ENCODE results near the gene COPS7A.

- TF ChIP-seq, protein P1, sequence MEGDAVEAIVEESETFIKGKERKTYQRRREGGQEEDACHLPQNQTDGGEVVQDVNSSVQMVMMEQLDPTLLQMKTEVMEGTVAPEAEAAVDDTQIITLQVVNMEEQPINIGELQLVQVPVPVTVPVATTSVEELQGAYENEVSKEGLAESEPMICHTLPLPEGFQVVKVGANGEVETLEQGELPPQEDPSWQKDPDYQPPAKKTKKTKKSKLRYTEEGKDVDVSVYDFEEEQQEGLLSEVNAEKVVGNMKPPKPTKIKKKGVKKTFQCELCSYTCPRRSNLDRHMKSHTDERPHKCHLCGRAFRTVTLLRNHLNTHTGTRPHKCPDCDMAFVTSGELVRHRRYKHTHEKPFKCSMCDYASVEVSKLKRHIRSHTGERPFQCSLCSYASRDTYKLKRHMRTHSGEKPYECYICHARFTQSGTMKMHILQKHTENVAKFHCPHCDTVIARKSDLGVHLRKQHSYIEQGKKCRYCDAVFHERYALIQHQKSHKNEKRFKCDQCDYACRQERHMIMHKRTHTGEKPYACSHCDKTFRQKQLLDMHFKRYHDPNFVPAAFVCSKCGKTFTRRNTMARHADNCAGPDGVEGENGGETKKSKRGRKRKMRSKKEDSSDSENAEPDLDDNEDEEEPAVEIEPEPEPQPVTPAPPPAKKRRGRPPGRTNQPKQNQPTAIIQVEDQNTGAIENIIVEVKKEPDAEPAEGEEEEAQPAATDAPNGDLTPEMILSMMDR (IDR thresholded peaks at IDR 0.05): no peak
- TF ChIP-seq POLR2A (IDR thresholded peaks at IDR 0.05): peak in 1 of 2 donors; percentile 91
These were observed 42.1 kb downstream of the COPS7A start, which contains the start of gene PTMS for GRCh38 chr12:6765634-6766581.

All from heart left ventricle (tissue), 13 donors.